PC-3 (cell line): ENCODE data around the gene BRD3.

Experiments used
- EZH2 ChIP-seq: fragments of 300-600 bp; sonication (generic); IDR thresholded peaks from one replicate; pipeline ENCODE4 v1.6.1; 2017; ENCODE audit warnings: antibody characterized with exemption, mild to moderate bottlenecking, low read length; ENCODE audit not compliant: unreplicated experiment
- EZH2phosphoT487 ChIP-seq: fragments of 300-600 bp; sonication (generic); IDR thresholded peaks from 2 replicates; pipeline ENCODE4 v1.6.1; 2018; ENCODE audit warnings: mild to moderate bottlenecking, antibody characterized with exemption, low read length, borderline replicate concordance
- TF ChIP-seq, protein P1 (sequence below): fragments of 300-600 bp; sonication (generic); conservative IDR thresholded peaks from 2 replicates; pipeline ENCODE4 v1.5.1; 2017; ENCODE audit warnings: antibody characterized with exemption, low read depth, mild to moderate bottlenecking, low read length

DNA sequence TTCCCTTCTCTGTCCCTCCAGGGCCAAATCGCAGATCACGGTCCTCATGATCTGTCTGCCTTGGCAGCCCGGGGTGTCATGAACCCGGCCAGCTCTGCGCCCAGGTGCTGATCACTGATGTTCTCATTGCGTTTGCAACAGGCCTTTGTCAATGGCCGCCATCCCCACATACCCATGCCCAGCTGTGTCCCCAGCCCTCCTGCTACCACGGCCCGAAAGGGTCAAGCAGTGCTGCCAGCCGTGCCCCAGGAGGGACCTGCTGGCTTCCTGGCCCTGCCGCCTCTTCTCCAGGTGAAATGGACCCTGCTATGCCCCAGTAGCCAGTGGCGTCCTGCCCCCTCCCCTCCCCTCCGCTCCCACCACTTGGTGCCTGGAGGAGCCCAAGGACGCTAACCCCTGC lies 62.9 kb downstream of the BRD3 start:
- TF ChIP-seq EZH2 = no peak
- TF ChIP-seq, protein P1, sequence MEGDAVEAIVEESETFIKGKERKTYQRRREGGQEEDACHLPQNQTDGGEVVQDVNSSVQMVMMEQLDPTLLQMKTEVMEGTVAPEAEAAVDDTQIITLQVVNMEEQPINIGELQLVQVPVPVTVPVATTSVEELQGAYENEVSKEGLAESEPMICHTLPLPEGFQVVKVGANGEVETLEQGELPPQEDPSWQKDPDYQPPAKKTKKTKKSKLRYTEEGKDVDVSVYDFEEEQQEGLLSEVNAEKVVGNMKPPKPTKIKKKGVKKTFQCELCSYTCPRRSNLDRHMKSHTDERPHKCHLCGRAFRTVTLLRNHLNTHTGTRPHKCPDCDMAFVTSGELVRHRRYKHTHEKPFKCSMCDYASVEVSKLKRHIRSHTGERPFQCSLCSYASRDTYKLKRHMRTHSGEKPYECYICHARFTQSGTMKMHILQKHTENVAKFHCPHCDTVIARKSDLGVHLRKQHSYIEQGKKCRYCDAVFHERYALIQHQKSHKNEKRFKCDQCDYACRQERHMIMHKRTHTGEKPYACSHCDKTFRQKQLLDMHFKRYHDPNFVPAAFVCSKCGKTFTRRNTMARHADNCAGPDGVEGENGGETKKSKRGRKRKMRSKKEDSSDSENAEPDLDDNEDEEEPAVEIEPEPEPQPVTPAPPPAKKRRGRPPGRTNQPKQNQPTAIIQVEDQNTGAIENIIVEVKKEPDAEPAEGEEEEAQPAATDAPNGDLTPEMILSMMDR = no peak
- TF ChIP-seq EZH2phosphoT487 = no peak
